H1 (cell line): ENCODE data around the gene CRADD.

Experiments
- BACH1 ChIP-seq: IDR thresholded peaks from 2 replicates; pipeline ENCODE4 v1.6.1; 2012; ENCODE audit warnings: low read length, improper control_type of control experiment
- CEBPB ChIP-seq: IDR thresholded peaks from 2 replicates; pipeline ENCODE4 v1.6.1; 2012; ENCODE audit warnings: low read depth, low read length
- CTCF ChIP-seq, 3 experiments: IDR thresholded peaks; 1 replicate in 2 of 3; 2 replicates in 1 of 3; pipeline versions ENCODE4 v1.5.1 to v1.6.1; 2011; ENCODE audit warnings: low read length in 3 of 3, mild to moderate bottlenecking in 3 of 3, inconsistent platforms in 2 of 3, low read depth in 1 of 3, moderate library complexity in 1 of 3; ENCODE audit not compliant: insufficient read depth in 1 of 3; ENCODE audit errors: control extremely low read depth in 1 of 3
- GABPA ChIP-seq: IDR thresholded peaks from 2 replicates; pipeline ENCODE4 v1.6.1; 2011; ENCODE audit warnings: mild to moderate bottlenecking, low read length, moderate library complexity, borderline replicate concordance; ENCODE audit not compliant: insufficient read depth
- JUND ChIP-seq: IDR thresholded peaks from 2 replicates; pipeline ENCODE4 v1.6.1; 2011; ENCODE audit warnings: mild to moderate bottlenecking, improper control_type of control experiment, low read length
- PHF8 ChIP-seq: fragments of 200-600 bp; sonication (generic); conservative IDR thresholded peaks from 2 replicates; pipeline ENCODE4 v1.7.1; 2012; ENCODE audit warnings: low read depth, mild to moderate bottlenecking, inconsistent platforms, low read length, moderate library complexity
- POLR2A ChIP-seq, 2 experiments: IDR thresholded peaks; 1 replicate in 1 of 2; 2 replicates in 1 of 2; pipeline ENCODE4 v1.6.1; 2011; ENCODE audit warnings: low read depth in 2 of 2, low read length in 2 of 2, mild to moderate bottlenecking in 2 of 2; ENCODE audit errors: control extremely low read depth in 1 of 2
- POLR2AphosphoS5 ChIP-seq: IDR thresholded peaks from 2 replicates; pipeline ENCODE4 v1.6.1; 2011; ENCODE audit warnings: low read depth, low read length
- SIN3A ChIP-seq, 2 experiments: IDR thresholded peaks in 1 of 2; conservative IDR thresholded peaks in 1 of 2; 2 replicates each; pipeline ENCODE4 v1.6.1; 2011 to 2012; ENCODE audit warnings: low read length in 2 of 2, improper control_type of control experiment in 1 of 2, low read depth in 1 of 2, mild to moderate bottlenecking in 1 of 2
- SIRT6 ChIP-seq: IDR thresholded peaks from one replicate; pipeline ENCODE4 v1.7.1; 2012; ENCODE audit warnings: low read length, inconsistent platforms
- SIX5 ChIP-seq: IDR thresholded peaks from 2 replicates; pipeline ENCODE4 v1.6.1; 2011; ENCODE audit warnings: mild to moderate bottlenecking, low read depth, low read length
- SUZ12 ChIP-seq: fragments of 200-600 bp; sonication (generic); IDR thresholded peaks from 2 replicates; pipeline ENCODE4 v1.6.1; 2012; ENCODE audit warnings: mild to moderate bottlenecking, inconsistent platforms, low read length, moderate library complexity, mixed read lengths

- TF ChIP-seq CEBPB (no peak), JUND (no peak), SIN3A (conservative IDR thresholded peaks at IDR 0.05 in 1 of 2, IDR thresholded peaks at IDR 0.05 in 1 of 2; ENCODE audit: low read depth in 1 of 2, low read length in 2 of 2) (no peak), CTCF (IDR thresholded peaks at IDR 0.05; ENCODE audit: control extremely low read depth in 1 of 3, insufficient read depth in 1 of 3, low read depth in 1 of 3, low read length in 3 of 3) (no peak), SIRT6 (no peak), SIX5 (no peak), GABPA (no peak), POLR2AphosphoS5 (no peak), POLR2A (IDR thresholded peaks at IDR 0.05; ENCODE audit: control extremely low read depth in 1 of 2, low read depth in 2 of 2, low read length in 2 of 2) (no peak), BACH1 (no peak), PHF8 (no peak), SUZ12 (no peak)
Measured at GRCh38 chr12:93841671-93842070, 164.5 kb downstream of the CRADD start.
